Myometrial cell (primary cell): Measurements from ENCODE around the gene CDC42EP2. TPM values are rescaled to one million over a fixed set of nuclear protein-coding genes. Genes with fewer than 3 reads are reported as not detected.

Experiments used
- total RNA-seq: library from RNA; depleted of rRNA; stranded (reverse); fragments of >200 nt; gene quantifications from 2 replicates; pipeline ENCODE4 v1.2.3, GENCODE V29; 2015

Gene CDC42EP2
- 32.4 and 33.4 TPM in 2 replicates for total RNA-seq

GRCh38 chr11:65314501-65315203 is at the start of gene CDC42EP2:
TSS of gene CDC42EP2 (plus strand) at chr11:65314866. CDS start at chr11:65320899, 6,033 bp downstream.

GRCh38 chr11:65354265-65355012 is 39.8 kb downstream of the CDC42EP2 start, which contains the start of gene TIGD3:
TSS of gene TIGD3 (plus strand) at chr11:65354751. CDS start at chr11:65355809, 1,058 bp downstream.

Other genes with a start within 250 kb of the CDC42EP2 start
- 13.5 and 16.4 TPM in 2 replicates for gene CDCA5, start 230.8 kb upstream of the CDC42EP2 start, total RNA-seq
- 65.7 and 86.8 TPM in 2 replicates for gene ZFPL1, start 230.6 kb upstream of the CDC42EP2 start, total RNA-seq
- 189 and 192 TPM in 2 replicates for gene VPS51, start 218.7 kb upstream of the CDC42EP2 start, total RNA-seq
- 33.7 and 63.1 TPM in 2 replicates for gene TM7SF2, start 203.0 kb upstream of the CDC42EP2 start, total RNA-seq
- 14.4 and 14.9 TPM in 2 replicates for gene ZNHIT2, start 197.2 kb upstream of the CDC42EP2 start, total RNA-seq
- 391 and 430 TPM in 2 replicates for gene FAU, start 192.7 kb upstream of the CDC42EP2 start, total RNA-seq
- 95.3 and 98.3 TPM in 2 replicates for gene MRPL49, start 192.5 kb upstream of the CDC42EP2 start, total RNA-seq
- gene SYVN1, start 180.3 kb upstream of the CDC42EP2 start, total RNA-seq: 23.2 and 26.5 TPM in 2 replicates
- gene SPDYC, start 144.6 kb upstream of the CDC42EP2 start, total RNA-seq: not detected in 2 replicates
- 216 and 233 TPM in 2 replicates for gene CAPN1, start 132.9 kb upstream of the CDC42EP2 start, total RNA-seq
- gene POLA2, start 52.9 kb upstream of the CDC42EP2 start, total RNA-seq: 19.5 and 21.0 TPM in 2 replicates
- 42.2 and 51.0 TPM in 2 replicates for gene DPF2, start 19.0 kb downstream of the CDC42EP2 start, total RNA-seq
- not detected in 2 replicates for gene TIGD3, start 39.9 kb downstream of the CDC42EP2 start, total RNA-seq
- under 0.01 and 1.1 TPM in 2 replicates for gene SLC25A45, start 67.8 kb downstream of the CDC42EP2 start, total RNA-seq
- gene FRMD8, start 71.8 kb downstream of the CDC42EP2 start, total RNA-seq: 22.9 and 32.3 TPM in 2 replicates
- gene NEAT1, start 107.9 kb downstream of the CDC42EP2 start, total RNA-seq: 9.2 and 10.8 TPM in 2 replicates
- 582 and 817 TPM in 2 replicates for gene MALAT1, start 184.2 kb downstream of the CDC42EP2 start, total RNA-seq
- gene SCYL1, start 210.2 kb downstream of the CDC42EP2 start, total RNA-seq: 142 and 159 TPM in 2 replicates
- gene LTBP3, start 243.5 kb downstream of the CDC42EP2 start, total RNA-seq: 58.7 and 68.9 TPM in 2 replicates